Thyroid gland (tissue), 4 donors: ENCODE results near the gene GBP3.

ENCODE experiments used
- POLR2A ChIP-seq, 2 donors: fragments of 450-650 bp; IDR thresholded peaks; one replicate each; pipeline ENCODE4 v1.6.1; 2017; ENCODE audit warnings: antibody characterized with exemption in 2 of 2, mild to moderate bottlenecking in 2 of 2, moderate library complexity in 1 of 2
- TF ChIP-seq, protein P1 (sequence below), 6 experiments: fragments of 200-600 bp in 3 of 6; fragments of 450-650 bp in 3 of 6; sonication (generic) in 3 of 6; IDR thresholded peaks; one replicate each; pipeline ENCODE4 v1.5.1; 2016 to 2019; ENCODE audit warnings: antibody characterized with exemption in 6 of 6, mild to moderate bottlenecking in 2 of 6, inconsistent platforms in 1 of 6, moderate library complexity in 1 of 6

DNA sequence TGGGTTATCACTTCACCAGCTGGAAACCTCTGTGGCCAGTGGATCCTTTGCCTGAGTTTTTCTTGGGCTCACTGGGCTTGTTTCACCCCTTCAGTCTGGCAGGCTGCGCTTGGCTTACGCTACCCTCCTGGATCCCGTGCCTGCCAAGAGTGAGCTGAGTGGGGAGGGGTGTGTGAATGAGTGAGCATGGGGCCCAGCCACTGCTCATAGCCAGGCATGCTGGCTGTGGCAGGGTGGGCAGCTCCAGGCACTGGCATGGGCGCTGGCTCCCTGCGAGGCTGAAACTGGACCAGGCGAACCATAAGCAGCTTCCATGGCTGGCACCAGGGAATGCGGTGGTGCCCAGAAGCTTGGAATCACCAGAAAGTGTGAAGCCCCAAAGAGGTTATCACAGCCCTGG lies 19.8 kb upstream of the GBP3 start:
- TF ChIP-seq, protein P1, sequence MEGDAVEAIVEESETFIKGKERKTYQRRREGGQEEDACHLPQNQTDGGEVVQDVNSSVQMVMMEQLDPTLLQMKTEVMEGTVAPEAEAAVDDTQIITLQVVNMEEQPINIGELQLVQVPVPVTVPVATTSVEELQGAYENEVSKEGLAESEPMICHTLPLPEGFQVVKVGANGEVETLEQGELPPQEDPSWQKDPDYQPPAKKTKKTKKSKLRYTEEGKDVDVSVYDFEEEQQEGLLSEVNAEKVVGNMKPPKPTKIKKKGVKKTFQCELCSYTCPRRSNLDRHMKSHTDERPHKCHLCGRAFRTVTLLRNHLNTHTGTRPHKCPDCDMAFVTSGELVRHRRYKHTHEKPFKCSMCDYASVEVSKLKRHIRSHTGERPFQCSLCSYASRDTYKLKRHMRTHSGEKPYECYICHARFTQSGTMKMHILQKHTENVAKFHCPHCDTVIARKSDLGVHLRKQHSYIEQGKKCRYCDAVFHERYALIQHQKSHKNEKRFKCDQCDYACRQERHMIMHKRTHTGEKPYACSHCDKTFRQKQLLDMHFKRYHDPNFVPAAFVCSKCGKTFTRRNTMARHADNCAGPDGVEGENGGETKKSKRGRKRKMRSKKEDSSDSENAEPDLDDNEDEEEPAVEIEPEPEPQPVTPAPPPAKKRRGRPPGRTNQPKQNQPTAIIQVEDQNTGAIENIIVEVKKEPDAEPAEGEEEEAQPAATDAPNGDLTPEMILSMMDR (IDR thresholded peaks at IDR 0.05), result no peak
- TF ChIP-seq POLR2A (IDR thresholded peaks at IDR 0.05), result no peak
